HL-60 (cell line): ENCODE results near the gene FLOT2.

Experiments used
- CTCF ChIP-seq: IDR thresholded peaks from one replicate; pipeline ENCODE4 v1.5.1; 2011; ENCODE audit warnings: low read length, control low read depth, inconsistent platforms; ENCODE audit not compliant: insufficient read depth
- POLR2AphosphoS5 ChIP-seq: IDR thresholded peaks from 2 replicates; pipeline ENCODE4 v1.6.1; 2012; ENCODE audit warnings: low read depth
- REST ChIP-seq: IDR thresholded peaks from 2 replicates; pipeline ENCODE4 v1.6.1; 2012; ENCODE audit warnings: low read depth; ENCODE audit not compliant: insufficient replicate concordance

- no peak for TF ChIP-seq CTCF
- TF ChIP-seq POLR2AphosphoS5, result no peak
- no peak for TF ChIP-seq REST
Observed at GRCh38 chr17:28899212-28899815, 1.8 kb upstream of the FLOT2 start.
